ENCODE measurements around the gene WDR18. TPM values are rescaled to one million over a fixed set of nuclear protein-coding genes. Genes with fewer than 3 reads are reported as not detected.
A peak's percentile ranks its signal among the peaks of the same experiment; 100 is the strongest.

WDR18 gene
- total and polyA plus RNA-seq, 2 of the 4 experiments (the other 2 are of a cell fraction): 37.1 to 56.9 TPM

GRCh38 chr19:1018932-1019615 lies 34.9 kb downstream of the WDR18 start:
- peak overlapping the region; percentile 55 for H2AK9ac ChIP-seq (replicated peaks; ENCODE audit: low read depth, low read length, poor library complexity)
- intact Hi-C loops (cut with micrococcal nuclease): no loop called here
- TF ChIP-seq FOS (IDR thresholded peaks at IDR 0.05; ENCODE audit: low read depth, low read length) (no peak), MAFK (IDR thresholded peaks at IDR 0.05; ENCODE audit: low read depth, low read length) (no peak), MXI1 (IDR thresholded peaks at IDR 0.05; ENCODE audit: borderline replicate concordance, low read depth, low read length) (no peak), BHLHE40 (IDR thresholded peaks at IDR 0.05; ENCODE audit: low read depth, low read length) (no peak), MAZ (IDR thresholded peaks at IDR 0.05; ENCODE audit: borderline replicate concordance, low read depth, low read length) (no peak), CHD1 (IDR thresholded peaks at IDR 0.05; ENCODE audit: low read depth, low read length) (no peak), CTCF (conservative IDR thresholded peaks at IDR 0.05; ENCODE audit: low read depth, low read length) (no peak), SMC3 (IDR thresholded peaks at IDR 0.05; ENCODE audit: low read depth, low read length) (no peak), RFX5 (IDR thresholded peaks at IDR 0.05; ENCODE audit: low read depth, low read length) (no peak), RAD21 (IDR thresholded peaks at IDR 0.05; ENCODE audit: low read length) (no peak), ELK1 (IDR thresholded peaks at IDR 0.05; ENCODE audit: borderline replicate concordance, low read depth, low read length) (no peak), RCOR1 (IDR thresholded peaks at IDR 0.05; ENCODE audit: insufficient replicate concordance, low read length) (no peak), POLR2A (IDR thresholded peaks at IDR 0.05; ENCODE audit: low read depth, low read length) (no peak), NFE2L2 (IDR thresholded peaks at IDR 0.05; ENCODE audit: low read depth, low read length) (no peak), CEBPB (IDR thresholded peaks at IDR 0.05; ENCODE audit: low read depth, low read length) (no peak)

More at GRCh38 chr19:1018932-1019615, 34.9 kb downstream of the WDR18 start:
- Histone ChIP-seq H3K79me1 (ENCODE audit: low read depth in 1 of 2, low read length in 2 of 2) (peaks cover 0 to 53% of the 10 kb centered on the region in 2 experiments; a peak in 2 of 4 replicates), H3K27ac (ENCODE audit: insufficient read depth, low read length) (peak overlapping the region; percentile 66; the same call in 1 of the 2 replicates), H2BK5ac (ENCODE audit: low read depth, low read length, poor library complexity, severe bottlenecking) (no peak overlapping the region), H3K56ac (ENCODE audit: extremely low read depth, insufficient read depth, low read length) (no peak overlapping the region), H3K4me2 (ENCODE audit: low read depth, low read length) (peak overlapping the region; percentile 98), H3K4ac (ENCODE audit: low read depth, low read length) (no peak overlapping the region), H3K27me3 (ENCODE audit: control insufficient read depth, insufficient read depth, low read length) (no peaks in the 10 kb centered on the region), H4K8ac (ENCODE audit: low read depth in 2 of 2, low read length in 2 of 2) (no peak overlapping the region), H3K9me1 (ENCODE audit: insufficient read depth, low read length) (peaks cover 9% of the 10 kb centered on the region; the same call in 1 of the 2 replicates), H2AFZ (replicated peaks; ENCODE audit: low read length, poor library complexity) (no peak overlapping the region), H3K4me3 (ENCODE audit: insufficient read depth, low read depth, low read length) (peak overlapping the region; percentile 66; the same call in 1 of the 2 replicates), H2BK20ac (ENCODE audit: low read depth, low read length) (no peak overlapping the region), H3K18ac (ENCODE audit: low read depth, low read length) (no peak overlapping the region), H2BK15ac (ENCODE audit: low read depth, low read length) (no peak overlapping the region), H3K36me3 (ENCODE audit: control insufficient read depth, insufficient read depth, low read length) (peaks cover 1% of the 10 kb centered on the region; the same call in 1 of the 2 replicates), H3K14ac (replicated peaks; ENCODE audit: low read depth, low read length) (no peak overlapping the region), H3K9me3 (ENCODE audit: control insufficient read depth, insufficient read depth, low read length) (no peaks in the 10 kb centered on the region), H4K5ac (ENCODE audit: low read depth, low read length) (no peak overlapping the region), H2BK120ac (ENCODE audit: low read depth, low read length) (no peak overlapping the region), H4K91ac (ENCODE audit: insufficient read depth, low read depth, low read length) (no peak overlapping the region), H2AK5ac (ENCODE audit: low read depth, low read length) (no peak overlapping the region), H3K4me1 (ENCODE audit: control insufficient read depth, insufficient read depth, low read length) (peaks cover 33% of the 10 kb centered on the region), H3K23ac (ENCODE audit: low read depth, low read length) (peak overlapping the region; percentile 71; the same call in 1 of the 2 replicates), H3K9ac (ENCODE audit: low read depth, low read length) (peak overlapping the region; percentile 93), H4K20me1 (ENCODE audit: insufficient read depth, low read length) (peaks cover 69% of the 10 kb centered on the region)
- in situ Hi-C loops (cut with MboI; ENCODE audit: low sequenced_read_pairs): no loop called here
- DNase-seq (no peak), ATAC-seq (ENCODE audit: low read depth) (no peak)
- WGBS, 2 experiments (ENCODE audit: extremely low coverage in 2 of 2, insufficient read length in 1 of 2): 68% methylated on average over 4 of the region's 17 CpGs; no CpG with 5 or more reads in 1 of the 2 experiments
- ChIA-PET CTCF (interaction anchor here (1.0 kb wide), 1 partner anchor 19 kb away, joined by 3 read pairs; the partner anchor contains the start of gene GRIN3B), POLR2A (ENCODE audit: unreplicated experiment) (interaction anchor here (0.7 to 1.4 kb wide), 2 partner anchors 8 to 10 kb away, joined by 3 to 5 read pairs; no protein-coding TSS in a partner anchor)
- BruUV-seq (replicated peaks): no TSS peak
- dilution Hi-C loops (cut with HindIII; ENCODE audit: low sequenced_read_pairs, unreplicated experiment): no loop called here
